ENCODE results near the gene TMEM273. TPM values are rescaled to one million over a fixed set of nuclear protein-coding genes. Genes with fewer than 3 reads are reported as not detected.
"Not testable (repeated sequence)": the region's sequence is repeated elsewhere in the genome, so short reads cannot be mapped to it uniquely, and the experiment has no call there.

TMEM273 gene
- total RNA-seq, 1 donor from 2014 or later = 0.37 TPM

DNA sequence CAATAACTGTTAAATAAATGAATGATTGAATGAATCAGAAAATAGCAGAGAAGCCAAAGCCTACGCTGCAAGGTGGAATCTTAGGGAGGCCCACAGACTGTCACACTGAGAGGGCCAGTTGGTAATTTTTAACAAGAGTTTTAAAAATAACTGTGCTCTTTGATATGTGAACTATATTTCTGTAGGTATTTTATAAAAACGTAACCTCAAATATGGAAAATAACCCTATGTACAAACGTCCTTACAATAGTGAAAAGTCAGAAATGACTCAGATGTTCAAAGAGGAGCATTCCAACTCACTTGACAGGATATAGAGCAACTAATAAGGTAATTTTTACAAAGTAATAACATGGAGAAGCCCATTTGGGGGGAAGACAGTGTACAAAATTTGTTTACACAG lies 18.9 kb upstream of the TMEM273 start:
- TF ChIP-seq, protein P1, sequence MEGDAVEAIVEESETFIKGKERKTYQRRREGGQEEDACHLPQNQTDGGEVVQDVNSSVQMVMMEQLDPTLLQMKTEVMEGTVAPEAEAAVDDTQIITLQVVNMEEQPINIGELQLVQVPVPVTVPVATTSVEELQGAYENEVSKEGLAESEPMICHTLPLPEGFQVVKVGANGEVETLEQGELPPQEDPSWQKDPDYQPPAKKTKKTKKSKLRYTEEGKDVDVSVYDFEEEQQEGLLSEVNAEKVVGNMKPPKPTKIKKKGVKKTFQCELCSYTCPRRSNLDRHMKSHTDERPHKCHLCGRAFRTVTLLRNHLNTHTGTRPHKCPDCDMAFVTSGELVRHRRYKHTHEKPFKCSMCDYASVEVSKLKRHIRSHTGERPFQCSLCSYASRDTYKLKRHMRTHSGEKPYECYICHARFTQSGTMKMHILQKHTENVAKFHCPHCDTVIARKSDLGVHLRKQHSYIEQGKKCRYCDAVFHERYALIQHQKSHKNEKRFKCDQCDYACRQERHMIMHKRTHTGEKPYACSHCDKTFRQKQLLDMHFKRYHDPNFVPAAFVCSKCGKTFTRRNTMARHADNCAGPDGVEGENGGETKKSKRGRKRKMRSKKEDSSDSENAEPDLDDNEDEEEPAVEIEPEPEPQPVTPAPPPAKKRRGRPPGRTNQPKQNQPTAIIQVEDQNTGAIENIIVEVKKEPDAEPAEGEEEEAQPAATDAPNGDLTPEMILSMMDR (conservative IDR thresholded peaks at IDR 0.05) = no peak

DNA sequence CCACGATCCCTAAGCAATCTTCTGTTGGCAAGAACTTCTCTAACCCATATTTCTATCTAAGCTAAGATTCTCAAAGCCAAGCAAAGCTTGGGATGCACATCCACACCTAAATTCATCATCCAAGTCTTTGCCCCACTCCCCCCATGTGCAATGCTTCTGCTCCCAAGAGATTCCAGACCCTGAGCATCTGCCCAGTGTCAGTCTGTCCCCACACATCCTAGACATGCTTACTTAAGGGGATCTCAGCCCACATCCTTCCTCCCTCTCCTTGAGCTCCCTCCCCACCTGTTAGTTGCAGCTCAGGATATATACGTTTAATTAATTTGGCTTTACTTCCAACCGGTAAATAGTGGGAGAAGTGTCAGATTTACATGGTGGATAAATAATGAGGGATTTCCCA lies 17.0 kb upstream of the TMEM273 start:
- no peak for DNase-seq (ENCODE audit: low read depth, low spot score)
- TF ChIP-seq, protein P1 (conservative IDR thresholded peaks at IDR 0.05) = no peak
- Mint-ChIP-seq H3K27ac (ENCODE audit: unreplicated experiment) (no peak overlapping the region), H3K9me3 (peaks cover 6% of the 10 kb centered on the region), H3K36me3 (ENCODE audit: low read depth) (no peaks in the 10 kb centered on the region), H3K4me1 (no peaks in the 10 kb centered on the region), H3K27me3 (ENCODE audit: low read depth) (peaks cover 30% of the 10 kb centered on the region), H3K4me3 (no peak overlapping the region)

More for the DNA sequence above, 18.9 kb upstream of the TMEM273 start:
- Mint-ChIP-seq H3K27ac (ENCODE audit: unreplicated experiment) (no peak overlapping the region), H3K27me3 (ENCODE audit: low read depth) (peaks cover 28% of the 10 kb centered on the region), H3K36me3 (ENCODE audit: low read depth) (no peaks in the 10 kb centered on the region), H3K4me3 (no peak overlapping the region), H3K4me1 (no peaks in the 10 kb centered on the region), H3K9me3 (peaks cover 6% of the 10 kb centered on the region)
- DNase-seq (ENCODE audit: low read depth, low spot score) = no peak

DNA sequence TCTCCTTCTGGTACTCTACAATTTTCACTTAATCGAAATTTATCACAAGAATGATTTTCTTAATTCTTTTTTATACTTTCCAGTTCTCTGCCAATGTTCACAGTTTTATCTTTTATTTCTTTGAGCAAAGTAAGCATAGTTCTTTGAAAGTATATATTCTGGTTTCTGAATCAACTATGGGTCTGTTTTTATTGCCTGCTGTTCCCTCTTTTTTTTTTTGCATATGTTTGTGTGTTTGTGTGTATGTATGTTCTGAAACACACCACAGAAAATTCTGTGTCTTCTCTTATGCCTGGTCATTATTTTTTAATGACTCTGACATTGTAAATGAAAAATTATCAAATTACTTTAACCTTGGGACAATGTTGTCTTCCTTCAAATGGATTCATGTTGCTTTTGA lies 15.9 kb upstream of the TMEM273 start:
- no peaks in the 10 kb centered on the region for H3K36me3 Mint-ChIP-seq (ENCODE audit: low read depth)
- no peak for DNase-seq (ENCODE audit: low read depth, low spot score)
- peaks cover 34% of the 10 kb centered on the region for H3K27me3 Mint-ChIP-seq (ENCODE audit: low read depth)
- H3K4me3 Mint-ChIP-seq = no peak overlapping the region
- H3K4me1 Mint-ChIP-seq = no peaks in the 10 kb centered on the region
- no peak overlapping the region for H3K27ac Mint-ChIP-seq (ENCODE audit: unreplicated experiment)
- peaks cover 6% of the 10 kb centered on the region for H3K9me3 Mint-ChIP-seq
- TF ChIP-seq, protein P1 (conservative IDR thresholded peaks at IDR 0.05) = no peak

DNA sequence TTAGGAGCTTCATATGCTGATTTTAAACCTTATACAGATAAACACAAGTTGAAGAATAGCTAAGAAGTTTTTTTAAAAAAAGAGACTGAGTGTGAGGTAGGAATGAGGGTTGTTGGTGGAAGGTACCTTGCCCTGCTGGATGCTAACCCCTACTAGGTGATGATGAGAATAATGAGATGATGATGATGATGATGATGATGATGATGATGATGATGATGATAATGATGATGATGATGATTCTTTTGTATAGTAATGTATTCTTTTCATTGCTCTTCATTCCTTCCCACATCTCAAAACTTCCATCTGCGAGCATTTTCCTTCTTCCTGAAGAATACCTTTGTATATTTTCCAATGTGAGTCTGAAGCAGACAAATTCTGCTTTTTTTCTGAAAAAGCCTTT lies 14.1 kb upstream of the TMEM273 start:
- H3K9me3 Mint-ChIP-seq = peaks cover 6% of the 10 kb centered on the region
- H3K4me3 Mint-ChIP-seq = no peak overlapping the region
- H3K27ac Mint-ChIP-seq (ENCODE audit: unreplicated experiment) = no peak overlapping the region
- no peaks in the 10 kb centered on the region for H3K4me1 Mint-ChIP-seq
- H3K36me3 Mint-ChIP-seq (ENCODE audit: low read depth) = no peaks in the 10 kb centered on the region
- no peak for DNase-seq (ENCODE audit: low read depth, low spot score)
- H3K27me3 Mint-ChIP-seq (ENCODE audit: low read depth) = peaks cover 37% of the 10 kb centered on the region
- TF ChIP-seq, protein P1 (conservative IDR thresholded peaks at IDR 0.05) = no peak

DNA sequence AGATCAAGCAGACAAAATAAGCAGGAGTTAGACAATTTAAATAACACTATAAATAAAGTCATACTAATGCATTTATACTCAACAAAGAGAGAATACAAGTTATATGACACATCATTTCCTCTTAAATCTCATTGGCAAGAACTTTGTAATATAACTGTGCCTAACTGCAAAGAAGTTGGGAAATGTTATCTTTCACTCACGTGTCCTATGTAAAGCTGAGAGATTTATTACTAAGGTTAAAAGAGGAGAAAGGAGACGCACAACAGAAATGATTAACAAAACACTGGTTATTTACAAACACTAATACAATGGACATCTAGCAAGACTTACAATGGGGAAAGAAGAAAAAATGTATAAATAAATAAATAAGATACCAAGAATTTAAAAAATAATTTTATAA lies 12.7 kb upstream of the TMEM273 start:
- peaks cover 29% of the 10 kb centered on the region for H3K27me3 Mint-ChIP-seq (ENCODE audit: low read depth)
- H3K36me3 Mint-ChIP-seq (ENCODE audit: low read depth) = no peaks in the 10 kb centered on the region
- TF ChIP-seq, protein P1 (conservative IDR thresholded peaks at IDR 0.05) = no peak
- H3K27ac Mint-ChIP-seq (ENCODE audit: unreplicated experiment) = no peak overlapping the region
- no peaks in the 10 kb centered on the region for H3K4me1 Mint-ChIP-seq
- peaks cover 6% of the 10 kb centered on the region for H3K9me3 Mint-ChIP-seq
- H3K4me3 Mint-ChIP-seq = no peak overlapping the region
- DNase-seq (ENCODE audit: low read depth, low spot score) = no peak

DNA sequence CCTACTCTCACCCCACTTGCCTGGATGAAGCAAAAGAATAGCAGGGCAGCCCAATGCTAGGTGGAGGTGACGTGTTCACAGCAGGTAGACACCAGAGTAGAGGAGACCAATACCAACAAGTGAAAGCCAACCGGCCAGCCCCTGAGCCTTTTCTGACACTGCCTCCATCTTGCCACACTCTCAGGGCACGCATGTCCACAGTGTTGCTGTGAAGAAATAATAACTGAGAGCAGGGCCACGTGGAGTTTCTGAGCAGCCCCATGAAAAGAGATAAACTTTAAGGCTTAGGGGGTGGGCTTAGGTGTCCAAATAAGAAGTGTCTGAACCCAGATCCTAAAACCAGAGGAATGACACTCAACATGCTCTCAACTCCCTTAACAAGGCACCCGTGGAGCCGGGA lies 9.0 kb upstream of the TMEM273 start:
- no peaks in the 10 kb centered on the region for H3K36me3 Mint-ChIP-seq (ENCODE audit: low read depth)
- H3K4me3 Mint-ChIP-seq = no peak overlapping the region
- H3K27ac Mint-ChIP-seq (ENCODE audit: unreplicated experiment) = no peak overlapping the region
- TF ChIP-seq, protein P1 (conservative IDR thresholded peaks at IDR 0.05) = no peak
- H3K4me1 Mint-ChIP-seq = no peaks in the 10 kb centered on the region
- H3K27me3 Mint-ChIP-seq (ENCODE audit: low read depth) = peaks cover 14% of the 10 kb centered on the region
- no peaks in the 10 kb centered on the region for H3K9me3 Mint-ChIP-seq
- no peak for DNase-seq (ENCODE audit: low read depth, low spot score)

DNA sequence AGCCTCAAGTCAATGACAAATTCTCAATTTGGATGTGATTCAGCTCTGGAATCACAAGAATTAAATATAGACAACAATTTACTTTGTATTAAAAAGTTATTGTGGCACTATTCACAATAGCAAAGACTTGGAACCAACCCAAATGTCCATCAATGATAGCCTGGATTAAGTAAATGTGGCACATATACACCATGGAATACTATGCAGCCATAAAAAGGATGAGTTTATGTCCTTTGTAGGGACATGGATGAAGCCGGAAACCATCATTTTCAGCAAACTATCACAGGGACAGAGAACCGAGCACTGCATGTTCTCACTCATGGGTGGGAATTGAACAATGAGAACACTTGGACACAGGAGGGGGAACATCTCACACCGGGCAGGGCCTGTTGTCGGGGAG lies 7.7 kb upstream of the TMEM273 start:
- H3K36me3 Mint-ChIP-seq (ENCODE audit: low read depth); DNase-seq (ENCODE audit: low read depth, low spot score); H3K9me3 Mint-ChIP-seq; H3K4me3 Mint-ChIP-seq; H3K27ac Mint-ChIP-seq (ENCODE audit: unreplicated experiment); H3K4me1 Mint-ChIP-seq: not testable (repeated sequence)
- peaks cover 12% of the 10 kb centered on the region for H3K27me3 Mint-ChIP-seq (ENCODE audit: low read depth)

Data from neural crest cell (in vitro differentiated cells).